SK-N-SH (cell line): ENCODE data around the gene IL1RAP. TPM values are rescaled to one million over a fixed set of nuclear protein-coding genes. Genes with fewer than 3 reads are reported as not detected.

Experiments
- CTCF ChIA-PET: fragments of 300-600, 350-600 bp; formaldehyde crosslinking; extraction: SDS; loops from one replicate; lab custom pipeline; 2021; lab: Yijun Ruan, JAX
- POLR2A ChIA-PET: fragments of 350-600 bp; sonication (Branson Sonifier 250); formaldehyde crosslinking; extraction: SDS; loops from one replicate; lab custom pipeline; 2020; ENCODE audit warnings: antibody characterized with exemption, inconsistent platforms; lab: Yijun Ruan, JAX
- DNase-seq: peaks from one replicate; pipeline ENCODE4 v3.0.0; 2012
- H2AFZ ChIP-seq: fragments of 200-600 bp; sonication (generic); 2 replicates; pipeline ENCODE4 v1.8.1; 2016; ENCODE audit warnings: antibody characterized with exemption, mild to moderate bottlenecking, low read depth
- H3F3A ChIP-seq: fragments of 200-600 bp; sonication (generic); replicated peaks from 2 replicates; pipeline ENCODE3; 2016; ENCODE audit warnings: antibody characterized with exemption, mild to moderate bottlenecking; ENCODE audit not compliant: insufficient read depth
- H3K27ac ChIP-seq, 2 experiments: fragments of 200-500 bp in 1 of 2; fragments of 200-600 bp in 1 of 2; sonication (Bioruptor generic) in 1 of 2; sonication (generic), shearing (Covaris generic) in 1 of 2; 2 replicates each; pipeline versions ENCODE4 v1.5.1 to v1.6.1; 2014 to 2016; ENCODE audit warnings: low read depth in 2 of 2, inconsistent platforms in 1 of 2, low read length in 1 of 2, mild to moderate bottlenecking in 1 of 2, mixed read lengths in 1 of 2
- H3K27me3 ChIP-seq: fragments of 200-600 bp; sonication (generic), shearing (Covaris generic); 2 replicates; pipeline ENCODE4 v1.6.1; 2016; ENCODE audit warnings: mixed run types; ENCODE audit not compliant: insufficient read depth
- H3K36me3 ChIP-seq, 2 experiments: fragments of 200-500 bp in 1 of 2; fragments of 200-600 bp in 1 of 2; sonication (Bioruptor generic) in 1 of 2; sonication (generic) in 1 of 2; replicated peaks in 1 of 2; 2 replicates each; pipeline versions ENCODE3 to v1.5.1; 2014 to 2016; ENCODE audit warnings: low read length in 1 of 2, mild to moderate bottlenecking in 1 of 2; ENCODE audit not compliant: insufficient read depth in 2 of 2, control insufficient read depth in 1 of 2
- H3K4me1 ChIP-seq, 2 experiments: fragments of 200-500 bp in 1 of 2; fragments of 200-600 bp in 1 of 2; sonication (Bioruptor generic) in 1 of 2; sonication (generic), shearing (Covaris generic) in 1 of 2; 2 replicates each; pipeline versions ENCODE4 v1.5.1 to v1.6.1; 2014 to 2016; ENCODE audit warnings: low read depth in 1 of 2, low read length in 1 of 2, mixed run types in 1 of 2; ENCODE audit not compliant: insufficient read depth in 2 of 2, control insufficient read depth in 1 of 2
- H3K4me2 ChIP-seq: fragments of 200-600 bp; sonication (generic), shearing (Covaris generic); 2 replicates; pipeline ENCODE4 v1.6.1; 2017; ENCODE audit warnings: mixed run types
- H3K4me3 ChIP-seq, 2 experiments: fragments of 200-500 bp in 1 of 2; fragments of 200-600 bp in 1 of 2; sonication (Bioruptor generic) in 1 of 2; sonication (generic), shearing (Covaris generic) in 1 of 2; 2 replicates each; pipeline versions ENCODE4 v1.5.1 to v1.8.1; 2014 to 2016; ENCODE audit warnings: low read depth in 2 of 2, inconsistent platforms in 1 of 2, low read length in 1 of 2, mild to moderate bottlenecking in 1 of 2, mixed read lengths in 1 of 2, moderate library complexity in 1 of 2
- H3K79me2 ChIP-seq: fragments of 200-600 bp; sonication (generic); 2 replicates; pipeline ENCODE4 v1.8.1; 2017; ENCODE audit warnings: mild to moderate bottlenecking; ENCODE audit not compliant: insufficient read depth
- H3K9ac ChIP-seq: fragments of 200-600 bp; sonication (generic); 2 replicates; pipeline ENCODE4 v1.6.1; 2017; ENCODE audit warnings: mixed run types
- H3K9me2 ChIP-seq: fragments of 200-600 bp; sonication (generic); 2 replicates; pipeline ENCODE4 v1.6.1; 2017; ENCODE audit warnings: mixed run types
- H3K9me3 ChIP-seq: fragments of 200-600 bp; sonication (generic); 2 replicates; pipeline ENCODE4 v1.6.1; 2017; ENCODE audit warnings: mixed run types, mild to moderate bottlenecking, moderate library complexity
- H4K20me1 ChIP-seq: fragments of 200-600 bp; sonication (generic); 2 replicates; pipeline ENCODE4 v1.6.1; 2017; ENCODE audit warnings: mild to moderate bottlenecking, mixed run types; ENCODE audit not compliant: insufficient read depth
- EZH2phosphoT487 ChIP-seq: fragments of 200-600 bp; sonication (generic); IDR thresholded peaks from 2 replicates; pipeline ENCODE4 v1.6.1; 2017; ENCODE audit warnings: low read depth, mixed run types, mild to moderate bottlenecking, antibody characterized with exemption, moderate library complexity, borderline replicate concordance
- FOSL2 ChIP-seq: IDR thresholded peaks from 2 replicates; pipeline ENCODE4 v1.4.0; 2012; ENCODE audit warnings: low read depth, mild to moderate bottlenecking, moderate library complexity, borderline replicate concordance
- FOXM1 ChIP-seq: IDR thresholded peaks from 2 replicates; pipeline ENCODE4 v1.4.0; 2012; ENCODE audit warnings: low read depth, mild to moderate bottlenecking
- GABPA ChIP-seq: IDR thresholded peaks from 2 replicates; pipeline ENCODE4 v1.4.0; 2012; ENCODE audit warnings: low read depth, mild to moderate bottlenecking
- JUND ChIP-seq: IDR thresholded peaks from 2 replicates; pipeline ENCODE4 v1.4.0; 2012
- MXI1 ChIP-seq: IDR thresholded peaks from 2 replicates; pipeline ENCODE4 v1.6.1; 2012; ENCODE audit warnings: mild to moderate bottlenecking, low read depth, low read length, improper control_type of control experiment
- NRF1 ChIP-seq: IDR thresholded peaks from 2 replicates; pipeline ENCODE4 v1.6.1; 2012; ENCODE audit warnings: low read depth, mild to moderate bottlenecking, low read length
- RFX5 ChIP-seq: IDR thresholded peaks from 2 replicates; pipeline ENCODE4 v1.6.1; 2012; ENCODE audit warnings: mild to moderate bottlenecking, improper control_type of control experiment, low read length
- RXRA ChIP-seq: IDR thresholded peaks from 2 replicates; pipeline ENCODE4 v1.4.0; 2012; ENCODE audit warnings: low read depth, mild to moderate bottlenecking, borderline replicate concordance
- TCF12 ChIP-seq: IDR thresholded peaks from 2 replicates; pipeline ENCODE4 v1.4.0; 2012
- TEAD4 ChIP-seq: IDR thresholded peaks from 2 replicates; pipeline ENCODE4 v1.4.0; 2012; ENCODE audit warnings: mild to moderate bottlenecking, borderline replicate concordance; ENCODE audit not compliant: insufficient read depth
- YY1 ChIP-seq: IDR thresholded peaks from 2 replicates; pipeline ENCODE4 v1.4.0; 2012; ENCODE audit warnings: low read depth, mild to moderate bottlenecking
- WGBS: methylation state at CpG from one replicate; pipeline ENCODE4 v1.1.6; 2017; ENCODE audit warnings: low lambda C conversion rate; 5-methylcytosine and 5-hydroxymethylcytosine counted together
- polyA plus RNA-seq, 3 experiments: library from polyadenylated mRNA; depleted of rRNA; stranded (reverse); fragments of >200 nt; gene quantifications; 2 replicates each; pipeline ENCODE4 v1.2.3, GENCODE V29; 2012
- TF ChIP-seq, protein P1 (sequence below): IDR thresholded peaks from 2 replicates; pipeline ENCODE4 v1.6.1; 2012; ENCODE audit warnings: mild to moderate bottlenecking, low read depth, low read length, moderate library complexity
- TF ChIP-seq, protein P2 (sequence below): fragments of 200-600 bp; sonication (generic); IDR thresholded peaks from 2 replicates; pipeline ENCODE4 v1.6.1; 2017; ENCODE audit warnings: antibody characterized with exemption, mild to moderate bottlenecking, moderate library complexity
- TF ChIP-seq, protein P3 (sequence below): IDR thresholded peaks from 2 replicates; pipeline ENCODE4 v1.4.0; 2012; ENCODE audit warnings: low read depth, borderline replicate concordance
- TF ChIP-seq, protein P4 (sequence below): fragments of 150-350 bp; IDR thresholded peaks from 2 replicates; pipeline ENCODE4 v1.6.1; 2016; ENCODE audit warnings: mild to moderate bottlenecking, low read depth, low read length
- TF ChIP-seq, protein P5 (sequence below): IDR thresholded peaks from 2 replicates; pipeline ENCODE4 v1.4.0; 2012; ENCODE audit warnings: low read depth

Gene IL1RAP
- polyA plus RNA-seq, 1 of the 3 experiments (the other 2 are of a cell fraction) = 7.6 TPM

DNA sequence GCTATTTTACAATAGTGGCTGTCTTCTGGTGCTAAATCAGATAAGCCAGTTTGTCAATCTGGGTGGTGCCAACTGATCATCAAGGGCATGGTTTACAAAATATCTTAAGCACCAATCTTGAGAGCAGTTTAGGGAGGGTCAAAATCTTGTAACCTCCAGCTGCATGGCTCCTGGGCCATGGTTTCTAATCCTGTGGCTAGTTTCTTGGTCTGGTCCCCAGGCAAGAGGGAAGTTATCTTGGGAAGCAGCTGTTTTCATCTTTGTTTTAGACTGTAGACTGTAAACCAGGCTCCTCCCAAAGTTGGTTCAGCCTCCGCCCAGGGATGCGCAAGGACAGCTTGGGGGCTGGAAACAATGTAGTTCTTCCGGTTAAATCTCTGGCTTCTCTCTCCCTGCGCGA, 166.8 kb downstream of the IL1RAP start:
- no peak overlapping the region for H3K27ac ChIP-seq
- TF ChIP-seq EZH2phosphoT487 (no peak), NRF1 (no peak), TEAD4 (no peak), TCF12 (no peak), FOSL2 (no peak), RXRA (no peak), FOXM1 (no peak), MXI1 (no peak), GABPA (no peak), JUND (no peak), RFX5 (no peak), YY1 (no peak)
- TF ChIP-seq, protein P1, sequence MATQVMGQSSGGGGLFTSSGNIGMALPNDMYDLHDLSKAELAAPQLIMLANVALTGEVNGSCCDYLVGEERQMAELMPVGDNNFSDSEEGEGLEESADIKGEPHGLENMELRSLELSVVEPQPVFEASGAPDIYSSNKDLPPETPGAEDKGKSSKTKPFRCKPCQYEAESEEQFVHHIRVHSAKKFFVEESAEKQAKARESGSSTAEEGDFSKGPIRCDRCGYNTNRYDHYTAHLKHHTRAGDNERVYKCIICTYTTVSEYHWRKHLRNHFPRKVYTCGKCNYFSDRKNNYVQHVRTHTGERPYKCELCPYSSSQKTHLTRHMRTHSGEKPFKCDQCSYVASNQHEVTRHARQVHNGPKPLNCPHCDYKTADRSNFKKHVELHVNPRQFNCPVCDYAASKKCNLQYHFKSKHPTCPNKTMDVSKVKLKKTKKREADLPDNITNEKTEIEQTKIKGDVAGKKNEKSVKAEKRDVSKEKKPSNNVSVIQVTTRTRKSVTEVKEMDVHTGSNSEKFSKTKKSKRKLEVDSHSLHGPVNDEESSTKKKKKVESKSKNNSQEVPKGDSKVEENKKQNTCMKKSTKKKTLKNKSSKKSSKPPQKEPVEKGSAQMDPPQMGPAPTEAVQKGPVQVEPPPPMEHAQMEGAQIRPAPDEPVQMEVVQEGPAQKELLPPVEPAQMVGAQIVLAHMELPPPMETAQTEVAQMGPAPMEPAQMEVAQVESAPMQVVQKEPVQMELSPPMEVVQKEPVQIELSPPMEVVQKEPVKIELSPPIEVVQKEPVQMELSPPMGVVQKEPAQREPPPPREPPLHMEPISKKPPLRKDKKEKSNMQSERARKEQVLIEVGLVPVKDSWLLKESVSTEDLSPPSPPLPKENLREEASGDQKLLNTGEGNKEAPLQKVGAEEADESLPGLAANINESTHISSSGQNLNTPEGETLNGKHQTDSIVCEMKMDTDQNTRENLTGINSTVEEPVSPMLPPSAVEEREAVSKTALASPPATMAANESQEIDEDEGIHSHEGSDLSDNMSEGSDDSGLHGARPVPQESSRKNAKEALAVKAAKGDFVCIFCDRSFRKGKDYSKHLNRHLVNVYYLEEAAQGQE = no peak
- TF ChIP-seq, protein P2, sequence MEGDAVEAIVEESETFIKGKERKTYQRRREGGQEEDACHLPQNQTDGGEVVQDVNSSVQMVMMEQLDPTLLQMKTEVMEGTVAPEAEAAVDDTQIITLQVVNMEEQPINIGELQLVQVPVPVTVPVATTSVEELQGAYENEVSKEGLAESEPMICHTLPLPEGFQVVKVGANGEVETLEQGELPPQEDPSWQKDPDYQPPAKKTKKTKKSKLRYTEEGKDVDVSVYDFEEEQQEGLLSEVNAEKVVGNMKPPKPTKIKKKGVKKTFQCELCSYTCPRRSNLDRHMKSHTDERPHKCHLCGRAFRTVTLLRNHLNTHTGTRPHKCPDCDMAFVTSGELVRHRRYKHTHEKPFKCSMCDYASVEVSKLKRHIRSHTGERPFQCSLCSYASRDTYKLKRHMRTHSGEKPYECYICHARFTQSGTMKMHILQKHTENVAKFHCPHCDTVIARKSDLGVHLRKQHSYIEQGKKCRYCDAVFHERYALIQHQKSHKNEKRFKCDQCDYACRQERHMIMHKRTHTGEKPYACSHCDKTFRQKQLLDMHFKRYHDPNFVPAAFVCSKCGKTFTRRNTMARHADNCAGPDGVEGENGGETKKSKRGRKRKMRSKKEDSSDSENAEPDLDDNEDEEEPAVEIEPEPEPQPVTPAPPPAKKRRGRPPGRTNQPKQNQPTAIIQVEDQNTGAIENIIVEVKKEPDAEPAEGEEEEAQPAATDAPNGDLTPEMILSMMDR = no peak
- TF ChIP-seq, protein P3, sequence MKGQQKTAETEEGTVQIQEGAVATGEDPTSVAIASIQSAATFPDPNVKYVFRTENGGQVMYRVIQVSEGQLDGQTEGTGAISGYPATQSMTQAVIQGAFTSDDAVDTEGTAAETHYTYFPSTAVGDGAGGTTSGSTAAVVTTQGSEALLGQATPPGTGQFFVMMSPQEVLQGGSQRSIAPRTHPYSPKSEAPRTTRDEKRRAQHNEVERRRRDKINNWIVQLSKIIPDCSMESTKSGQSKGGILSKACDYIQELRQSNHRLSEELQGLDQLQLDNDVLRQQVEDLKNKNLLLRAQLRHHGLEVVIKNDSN = no peak
- TF ChIP-seq, protein P4, sequence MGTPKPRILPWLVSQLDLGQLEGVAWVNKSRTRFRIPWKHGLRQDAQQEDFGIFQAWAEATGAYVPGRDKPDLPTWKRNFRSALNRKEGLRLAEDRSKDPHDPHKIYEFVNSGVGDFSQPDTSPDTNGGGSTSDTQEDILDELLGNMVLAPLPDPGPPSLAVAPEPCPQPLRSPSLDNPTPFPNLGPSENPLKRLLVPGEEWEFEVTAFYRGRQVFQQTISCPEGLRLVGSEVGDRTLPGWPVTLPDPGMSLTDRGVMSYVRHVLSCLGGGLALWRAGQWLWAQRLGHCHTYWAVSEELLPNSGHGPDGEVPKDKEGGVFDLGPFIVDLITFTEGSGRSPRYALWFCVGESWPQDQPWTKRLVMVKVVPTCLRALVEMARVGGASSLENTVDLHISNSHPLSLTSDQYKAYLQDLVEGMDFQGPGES = no peak
- TF ChIP-seq, protein P5, sequence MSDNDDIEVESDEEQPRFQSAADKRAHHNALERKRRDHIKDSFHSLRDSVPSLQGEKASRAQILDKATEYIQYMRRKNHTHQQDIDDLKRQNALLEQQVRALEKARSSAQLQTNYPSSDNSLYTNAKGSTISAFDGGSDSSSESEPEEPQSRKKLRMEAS = no peak
- TF ChIP-seq, all 33 proteins: peak for 0
- no peak overlapping the region for H3K4me2 ChIP-seq
- H2AFZ ChIP-seq = no peak overlapping the region
- no peak overlapping the region for H3K4me3 ChIP-seq
- 56% methylated on average over 5 of the region's 5 CpGs for WGBS
- H3K79me2 ChIP-seq = no peaks in the 10 kb centered on the region
- DNase-seq = no peak
- no peaks in the 10 kb centered on the region for H3K27me3 ChIP-seq
- H3K9ac ChIP-seq = no peak overlapping the region
- H3K4me1 ChIP-seq = 0 out of 4 replicates have a peak, but pooled peaks cover 0 to 3% of the 10 kb centered on the region in 2 experiments
- no peaks in the 10 kb centered on the region for H3K9me3 ChIP-seq
- no peaks in the 10 kb centered on the region for H3F3A ChIP-seq
- H3K36me3 ChIP-seq = no peaks in the 10 kb centered on the region
- no peaks in the 10 kb centered on the region for H3K9me2 ChIP-seq
- ChIA-PET CTCF (no interaction called here), POLR2A (no interaction called here)
- H4K20me1 ChIP-seq = no peaks in the 10 kb centered on the region
